Right ventricle myocardium inferior (tissue), 1 donor: ENCODE results near the gene SCGN. TPM values are rescaled to one million over a fixed set of nuclear protein-coding genes. Genes with fewer than 3 reads are reported as not detected.

Experiments used
- ATAC-seq: fragments of 200-7000 bp; cut with Tn5 transposase; one replicate; pipeline ENCODE4 v1.9.1; 2020; ENCODE audit warnings: mild to moderate bottlenecking, moderate library complexity
- DNase-seq: peaks from one replicate; pipeline ENCODE4 v3.0.0; 2021; ENCODE audit errors: missing footprints
- intact Hi-C: fragments of 100-400 bp; cut with DNase I; formaldehyde crosslinking; loops from one replicate; pipeline ENCODE4 v1.11.0; 2022
- total RNA-seq: library from RNA; stranded (reverse); fragmentation: NEBNext Ultra II Directional; extraction: Animal tissue kit (Norgen Biotek cat#: 25700); gene quantifications from one replicate; pipeline ENCODE4 v1.2.1, GENCODE V29; 2021
- donor health status: DM: no; HTN: yes; CAD: no; lungs with severe emphysema.

SCGN gene
- total RNA-seq, 1 donor from 2014 or later, result 1.2 TPM

- ATAC-seq, result no peak
- DNase-seq, result no peak
- intact Hi-C loops, result no loop called here
Observed at GRCh38 chr6:25706314-25707014, 54.4 kb downstream of the SCGN start.

GRCh38 chr6:25709761-25710160 is 57.7 kb downstream of the SCGN start:
- DNase-seq (no peak), ATAC-seq (no peak)

GRCh38 chr6:25710287-25710686 is 58.3 kb downstream of the SCGN start:
- intact Hi-C loops, result loop anchor here (10.0 kb wide), 1 partner anchor 485 kb away; no protein-coding TSS in a partner anchor
- DNase-seq, result no peak
- ATAC-seq, result no peak

More at GRCh38 chr6:25709761-25710160, 57.7 kb downstream of the SCGN start:
- intact Hi-C loops, result loop anchor here (10.0 kb wide), 1 partner anchor 485 kb away; no protein-coding TSS in a partner anchor

GRCh38 chr6:25713824-25714223 is 61.8 kb downstream of the SCGN start:
- intact Hi-C loops, result loop anchor here (10.0 kb wide), 1 partner anchor 489 kb away; no protein-coding TSS in a partner anchor

GRCh38 chr6:25714765-25715164 is 62.8 kb downstream of the SCGN start:
- intact Hi-C loops, result loop anchor here (10.0 kb wide), 1 partner anchor 490 kb away; no protein-coding TSS in a partner anchor
- DNase-seq, result no peak
- ATAC-seq, result no peak

More at GRCh38 chr6:25713824-25714223, 61.8 kb downstream of the SCGN start:
- ATAC-seq (no peak), DNase-seq (no peak)

GRCh38 chr6:25715794-25716193 is 63.8 kb downstream of the SCGN start:
- intact Hi-C loops, result loop anchor here (10.0 kb wide), 1 partner anchor 491 kb away; no protein-coding TSS in a partner anchor
- DNase-seq (no peak), ATAC-seq (no peak)

GRCh38 chr6:25717866-25718740 is 66.1 kb downstream of the SCGN start:
- intact Hi-C loops, result loop anchor here (10.0 kb wide), 1 partner anchor 493 kb away; no protein-coding TSS in a partner anchor
- ATAC-seq (no peak), DNase-seq (no peak)

GRCh38 chr6:25726122-25726911 is 74.3 kb downstream of the SCGN start:
- no peak for DNase-seq
- intact Hi-C loops, result no loop called here
- ATAC-seq, result no peak

- intact Hi-C loops, result no loop called here
- DNase-seq (no peak), ATAC-seq (no peak)
Observed at GRCh38 chr6:25727028-25727427, 75.0 kb downstream of the SCGN start.

GRCh38 chr6:25730907-25731306 is 78.9 kb downstream of the SCGN start:
- DNase-seq (no peak), ATAC-seq (no peak)
- intact Hi-C loops, result no loop called here

- DNase-seq (no peak), ATAC-seq (no peak)
- intact Hi-C loops, result no loop called here
Observed at GRCh38 chr6:25731721-25732120, 79.7 kb downstream of the SCGN start.

GRCh38 chr6:25732468-25733198 is 80.6 kb downstream of the SCGN start:
- ATAC-seq (no peak), DNase-seq (peak; percentile 43)
- intact Hi-C loops, result no loop called here

- no peak for ATAC-seq
- intact Hi-C loops, result no loop called here
- DNase-seq, result no peak
Observed at GRCh38 chr6:25735261-25735660, 83.2 kb downstream of the SCGN start.

- no peak for DNase-seq
- no peak for ATAC-seq
- intact Hi-C loops, result no loop called here
Observed at GRCh38 chr6:25743868-25744267, 91.9 kb downstream of the SCGN start.

- intact Hi-C loops, result no loop called here
- DNase-seq (no peak), ATAC-seq (no peak)
Observed at GRCh38 chr6:25745836-25746235, 93.8 kb downstream of the SCGN start.

- no peak for DNase-seq
- intact Hi-C loops, result no loop called here
- no peak for ATAC-seq
Observed at GRCh38 chr6:25746968-25747367, 95.0 kb downstream of the SCGN start.

GRCh38 chr6:25747477-25747876 is 95.5 kb downstream of the SCGN start:
- intact Hi-C loops, result no loop called here
- DNase-seq (no peak), ATAC-seq (no peak)

GRCh38 chr6:25748049-25748448 is 96.0 kb downstream of the SCGN start:
- DNase-seq (no peak), ATAC-seq (no peak)
- intact Hi-C loops, result no loop called here
